Breast epithelium (tissue), 3 donors: ENCODE data around the gene ORC4.

Source experiments
- POLR2AphosphoS5 ChIP-seq, 3 donors: sonication (generic); formaldehyde crosslinking; IDR thresholded peaks; one replicate each; pipeline ENCODE4 v1.6.1; 2017; ENCODE audit warnings: antibody characterized with exemption in 3 of 3
- TF ChIP-seq, protein P1 (sequence below), 3 donors: fragments of 450-650 bp; IDR thresholded peaks; one replicate each; pipeline ENCODE4 v1.5.1; 2016 to 2017; ENCODE audit warnings: antibody characterized with exemption in 3 of 3, mild to moderate bottlenecking in 3 of 3, moderate library complexity in 3 of 3

DNA sequence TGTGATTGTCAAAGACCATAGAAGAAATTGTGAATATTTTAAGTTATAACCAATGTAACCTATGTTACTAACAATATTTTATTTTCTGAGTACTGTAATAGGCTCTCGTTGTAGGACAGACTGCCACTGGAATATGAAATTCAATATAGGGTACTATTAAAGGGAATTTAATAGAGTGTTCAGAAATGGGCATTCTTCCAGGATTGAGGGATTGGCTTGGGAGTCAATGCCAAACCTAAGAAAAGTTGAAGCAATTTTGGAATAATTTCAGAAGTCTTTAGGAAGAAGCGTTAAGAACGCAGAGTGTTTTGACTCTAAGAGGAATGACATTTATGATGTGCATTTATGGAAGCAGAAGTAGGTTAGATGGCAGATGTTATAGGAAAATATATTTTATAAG is 96.7 kb downstream of the ORC4 start:
- TF ChIP-seq, protein P1, sequence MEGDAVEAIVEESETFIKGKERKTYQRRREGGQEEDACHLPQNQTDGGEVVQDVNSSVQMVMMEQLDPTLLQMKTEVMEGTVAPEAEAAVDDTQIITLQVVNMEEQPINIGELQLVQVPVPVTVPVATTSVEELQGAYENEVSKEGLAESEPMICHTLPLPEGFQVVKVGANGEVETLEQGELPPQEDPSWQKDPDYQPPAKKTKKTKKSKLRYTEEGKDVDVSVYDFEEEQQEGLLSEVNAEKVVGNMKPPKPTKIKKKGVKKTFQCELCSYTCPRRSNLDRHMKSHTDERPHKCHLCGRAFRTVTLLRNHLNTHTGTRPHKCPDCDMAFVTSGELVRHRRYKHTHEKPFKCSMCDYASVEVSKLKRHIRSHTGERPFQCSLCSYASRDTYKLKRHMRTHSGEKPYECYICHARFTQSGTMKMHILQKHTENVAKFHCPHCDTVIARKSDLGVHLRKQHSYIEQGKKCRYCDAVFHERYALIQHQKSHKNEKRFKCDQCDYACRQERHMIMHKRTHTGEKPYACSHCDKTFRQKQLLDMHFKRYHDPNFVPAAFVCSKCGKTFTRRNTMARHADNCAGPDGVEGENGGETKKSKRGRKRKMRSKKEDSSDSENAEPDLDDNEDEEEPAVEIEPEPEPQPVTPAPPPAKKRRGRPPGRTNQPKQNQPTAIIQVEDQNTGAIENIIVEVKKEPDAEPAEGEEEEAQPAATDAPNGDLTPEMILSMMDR (IDR thresholded peaks at IDR 0.05) = no peak
- TF ChIP-seq POLR2AphosphoS5 (IDR thresholded peaks at IDR 0.05) = no peak
